ENCODE data around the gene ARSJ.
A peak's percentile ranks its signal among the peaks of the same experiment; 100 is the strongest.

The ARSJ gene

DNA sequence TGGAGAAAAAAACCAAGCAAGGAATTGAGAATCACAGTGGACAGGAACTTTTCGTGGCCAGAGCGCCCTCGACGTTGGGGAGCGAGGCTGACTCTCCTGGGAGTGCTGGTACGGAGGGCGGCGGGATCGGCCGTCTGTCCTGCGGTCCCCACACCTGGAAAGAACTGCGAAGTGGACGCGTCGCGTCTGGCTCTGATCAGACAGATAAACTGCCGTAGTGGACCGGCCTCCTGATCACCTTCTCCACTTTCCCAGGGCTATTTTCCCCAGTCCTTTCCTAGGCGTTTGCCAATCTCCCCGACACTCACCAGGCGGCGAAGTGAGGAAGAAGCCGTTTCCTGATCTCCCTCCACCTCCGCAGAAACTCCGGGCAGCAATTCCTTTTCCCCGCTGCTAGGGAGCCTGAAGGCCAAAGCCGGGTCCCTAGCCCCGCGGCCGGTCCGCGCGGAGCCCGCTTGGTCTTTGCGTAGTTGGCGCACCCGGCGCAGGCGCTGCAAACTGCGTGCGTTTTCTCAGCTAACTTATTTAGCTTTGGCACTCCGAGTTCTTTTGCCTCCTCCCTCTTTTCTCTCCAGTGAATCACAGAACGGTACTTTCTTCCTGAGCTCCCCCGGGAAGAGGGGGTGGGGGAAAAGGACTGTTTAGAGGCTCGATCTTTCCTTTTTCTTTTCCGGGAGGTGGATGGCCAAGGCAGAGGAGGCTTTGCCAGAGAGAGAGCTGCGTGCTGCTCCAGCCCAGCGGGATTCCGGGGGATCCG, at the start of gene ARSJ:
TSS of gene ARSJ (minus strand) at position 500 of the 757 bp plus-strand sequence. CDS start 813 bp downstream, outside the sequence.
- in situ Hi-C loops (cut with HindIII; ENCODE audit: low sequenced_read_pairs), result no loop called here
- TF ChIP-seq, protein P1, sequence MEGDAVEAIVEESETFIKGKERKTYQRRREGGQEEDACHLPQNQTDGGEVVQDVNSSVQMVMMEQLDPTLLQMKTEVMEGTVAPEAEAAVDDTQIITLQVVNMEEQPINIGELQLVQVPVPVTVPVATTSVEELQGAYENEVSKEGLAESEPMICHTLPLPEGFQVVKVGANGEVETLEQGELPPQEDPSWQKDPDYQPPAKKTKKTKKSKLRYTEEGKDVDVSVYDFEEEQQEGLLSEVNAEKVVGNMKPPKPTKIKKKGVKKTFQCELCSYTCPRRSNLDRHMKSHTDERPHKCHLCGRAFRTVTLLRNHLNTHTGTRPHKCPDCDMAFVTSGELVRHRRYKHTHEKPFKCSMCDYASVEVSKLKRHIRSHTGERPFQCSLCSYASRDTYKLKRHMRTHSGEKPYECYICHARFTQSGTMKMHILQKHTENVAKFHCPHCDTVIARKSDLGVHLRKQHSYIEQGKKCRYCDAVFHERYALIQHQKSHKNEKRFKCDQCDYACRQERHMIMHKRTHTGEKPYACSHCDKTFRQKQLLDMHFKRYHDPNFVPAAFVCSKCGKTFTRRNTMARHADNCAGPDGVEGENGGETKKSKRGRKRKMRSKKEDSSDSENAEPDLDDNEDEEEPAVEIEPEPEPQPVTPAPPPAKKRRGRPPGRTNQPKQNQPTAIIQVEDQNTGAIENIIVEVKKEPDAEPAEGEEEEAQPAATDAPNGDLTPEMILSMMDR (IDR thresholded peaks at IDR 0.05; ENCODE audit: low read depth, low read length), result peak; percentile 26
- DNase-seq (ENCODE audit: low read depth, low spot score), result peak; percentile 88
- peak within 1 kb of the TSS; percentile 85 for H3K4me3 ChIP-seq (ENCODE audit: low read depth, low read length)

DNA sequence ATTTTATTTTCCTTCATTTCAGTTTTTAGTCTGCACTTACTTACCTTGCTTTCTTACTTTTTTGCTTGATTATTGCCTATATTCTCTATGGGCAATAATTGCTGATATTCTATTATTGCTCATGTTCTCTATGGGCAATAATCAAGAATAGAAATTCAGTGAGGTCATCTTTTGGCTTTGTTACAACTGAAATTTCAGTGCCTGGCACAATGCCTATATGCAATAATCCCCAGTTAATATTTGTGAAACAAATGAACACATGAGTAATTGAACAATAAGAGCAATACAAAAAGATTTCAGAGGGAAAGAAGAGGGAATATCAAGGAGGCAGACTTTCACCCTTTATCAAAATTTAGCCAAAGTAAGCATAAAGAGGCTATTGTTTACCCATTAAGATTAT, 48.6 kb upstream of the ARSJ start:
- in situ Hi-C loops (cut with HindIII; ENCODE audit: low sequenced_read_pairs), result no loop called here
- H3K4me3 ChIP-seq (ENCODE audit: low read depth, low read length), result no peak overlapping the region
- DNase-seq (ENCODE audit: low read depth, low spot score), result no peak
- TF ChIP-seq, protein P1 (IDR thresholded peaks at IDR 0.05; ENCODE audit: low read depth, low read length), result no peak

DNA sequence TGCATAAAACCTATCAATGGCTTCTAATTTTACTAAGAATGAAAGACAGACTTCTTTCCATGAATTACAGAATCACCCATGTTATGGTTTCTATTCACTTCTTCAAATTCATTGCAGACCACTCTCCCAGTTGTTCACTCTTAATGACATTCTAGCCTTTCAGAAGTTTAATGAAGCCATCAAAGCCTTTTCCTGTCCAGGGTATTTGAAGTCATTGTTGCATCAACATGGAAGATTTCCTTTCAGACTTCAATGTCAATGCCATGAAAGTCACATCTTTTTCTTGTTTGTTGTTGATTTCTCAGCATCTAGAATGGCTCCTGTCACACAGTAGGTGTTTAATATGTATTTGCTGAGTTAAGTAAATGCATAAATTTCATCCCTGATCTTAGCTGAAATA, 48.1 kb upstream of the ARSJ start:
- TF ChIP-seq, protein P1 (IDR thresholded peaks at IDR 0.05; ENCODE audit: low read depth, low read length), result no peak
- DNase-seq (ENCODE audit: low read depth, low spot score), result no peak
- no peak overlapping the region for H3K4me3 ChIP-seq (ENCODE audit: low read depth, low read length)
- in situ Hi-C loops (cut with HindIII; ENCODE audit: low sequenced_read_pairs), result no loop called here

DNA sequence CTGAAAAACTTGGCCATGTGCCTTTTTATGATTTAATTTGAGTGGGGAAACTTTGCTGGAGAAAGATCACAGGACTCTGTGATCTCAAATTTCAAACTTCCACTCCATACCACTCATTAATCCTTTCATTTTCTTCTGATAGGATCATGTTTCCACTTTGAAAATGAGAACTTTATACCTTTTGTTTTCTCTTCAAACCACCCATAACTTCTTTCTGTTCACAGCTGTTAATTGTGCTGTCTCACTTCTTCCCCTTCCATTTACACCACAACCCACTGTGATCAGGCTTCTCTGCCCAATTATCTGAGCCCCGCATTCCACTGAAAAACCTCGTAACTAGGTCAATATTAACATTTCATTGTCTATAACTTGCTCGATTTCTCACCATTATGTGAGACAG, 47.0 kb upstream of the ARSJ start:
- DNase-seq (ENCODE audit: low read depth, low spot score), result no peak
- no peak overlapping the region for H3K4me3 ChIP-seq (ENCODE audit: low read depth, low read length)
- TF ChIP-seq, protein P1 (IDR thresholded peaks at IDR 0.05; ENCODE audit: low read depth, low read length), result no peak
- in situ Hi-C loops (cut with HindIII; ENCODE audit: low sequenced_read_pairs), result no loop called here

DNA sequence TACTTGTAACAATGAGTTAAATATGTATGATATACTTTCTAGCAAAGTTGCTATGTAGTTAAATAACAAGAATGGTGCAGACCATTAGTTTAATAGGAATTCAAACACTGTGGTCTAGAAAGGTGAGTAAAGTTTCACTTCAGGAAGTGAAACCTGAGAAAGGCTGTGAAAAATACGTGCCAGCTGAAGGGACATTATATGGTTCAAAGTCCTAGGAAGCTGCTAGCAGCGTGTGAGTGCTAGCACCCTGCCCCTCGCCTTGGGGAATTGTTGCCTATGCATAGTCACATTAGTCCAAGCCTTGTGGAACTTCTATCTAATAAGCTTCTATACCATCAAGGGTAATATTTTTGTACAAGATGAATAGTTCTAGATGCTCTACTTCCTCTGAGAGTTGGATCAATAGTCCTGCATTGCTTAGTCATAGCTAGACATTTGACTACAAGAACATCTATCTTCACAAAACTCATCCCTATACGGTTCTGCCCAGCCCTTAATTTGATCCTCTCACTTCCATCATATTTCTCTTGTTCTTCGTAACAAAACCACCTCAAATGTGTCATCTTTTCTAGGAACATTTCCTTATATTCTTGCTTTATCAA, 45.8 kb upstream of the ARSJ start:
- TF ChIP-seq, protein P1 (IDR thresholded peaks at IDR 0.05; ENCODE audit: low read depth, low read length), result no peak
- in situ Hi-C loops (cut with HindIII; ENCODE audit: low sequenced_read_pairs), result no loop called here
- no peak overlapping the region for H3K4me3 ChIP-seq (ENCODE audit: low read depth, low read length)
- no peak for DNase-seq (ENCODE audit: low read depth, low spot score)

DNA sequence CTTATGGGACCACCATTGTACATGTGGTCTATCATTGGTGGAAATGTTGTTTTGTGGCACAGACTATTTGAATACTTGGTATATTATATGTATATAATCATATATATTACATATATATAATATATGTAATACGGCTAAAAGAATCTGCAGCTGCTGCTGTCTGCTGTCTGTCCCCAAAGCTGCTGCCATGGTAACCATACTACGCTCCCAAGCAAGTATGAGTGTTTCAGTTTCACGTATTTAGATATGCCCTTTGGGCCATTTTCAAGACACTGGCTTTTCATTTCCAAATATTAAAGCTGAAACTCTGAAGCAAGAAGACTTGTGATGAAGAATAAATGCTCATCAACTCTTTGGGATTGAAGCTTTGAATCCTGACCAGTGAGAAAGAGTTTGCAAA, 42.0 kb upstream of the ARSJ start:
- in situ Hi-C loops (cut with HindIII; ENCODE audit: low sequenced_read_pairs), result no loop called here
- DNase-seq (ENCODE audit: low read depth, low spot score), result no peak
- H3K4me3 ChIP-seq (ENCODE audit: low read depth, low read length), result no peak overlapping the region
- TF ChIP-seq, protein P1 (IDR thresholded peaks at IDR 0.05; ENCODE audit: low read depth, low read length), result no peak
